T-helper 1 cell treated with Interleukin-12 subunit alpha and Interleukin-12 subunit beta and Interleukin-4 antibody, amounts not matched to agents 30 ng/mL and 1 ng/mL, for 36 hours (primary cell): ENCODE results near the gene CPNE2. TPM values are rescaled to one million over a fixed set of nuclear protein-coding genes. Genes with fewer than 3 reads are reported as not detected.
"Not testable (repeated sequence)": the region's sequence is repeated elsewhere in the genome, so short reads cannot be mapped to it uniquely, and the experiment has no call there.

Experiments
- intact Hi-C: fragments of 100-400 bp; cut with micrococcal nuclease; formaldehyde crosslinking; loops from one replicate; pipeline ENCODE4 v1.15.1; 2024
- total RNA-seq: library from RNA; stranded (reverse); gene quantifications from 2 replicates; pipeline ENCODE4 v1.2.3, GENCODE V29; 2022

CPNE2 gene
- 5.8 and 6.6 TPM in 2 replicates for total RNA-seq

- intact Hi-C loops: loop anchor here (1.0 to 2.0 kb wide), 2 partner anchors 49 to 76 kb away; no protein-coding TSS in a partner anchor
Observed at GRCh38 chr16:57091975-57092785, at the start of gene CPNE2. CPNE2 (plus strand) TSS chr16:57092583; CDS start chr16:57110743, 18,160 bp downstream.

GRCh38 chr16:57043248-57043647, 49.1 kb upstream of the CPNE2 start:
- intact Hi-C loops: loop anchor here (2.0 to 10.0 kb wide), 2 partner anchors 50 to 178 kb away; partner anchors contain the start of genes CPNE2 and SLC12A3

- intact Hi-C loops: loop anchor here (10.0 kb wide), 1 partner anchor 180 kb away; the partner anchor contains the start of gene SLC12A3
Observed at GRCh38 chr16:57044931-57045693, 47.3 kb upstream of the CPNE2 start.

- intact Hi-C loops: loop anchor here (10.0 kb wide), 1 partner anchor 181 kb away; the partner anchor contains the start of gene SLC12A3
Observed at GRCh38 chr16:57045694-57046381, 46.5 kb upstream of the CPNE2 start.

GRCh38 chr16:57048095-57048494, 44.3 kb upstream of the CPNE2 start:
- intact Hi-C loops: loop anchor here (10.0 kb wide), 1 partner anchor 183 kb away; the partner anchor contains the start of gene SLC12A3

- intact Hi-C loops: loop anchor here (10.0 kb wide), 1 partner anchor 185 kb away; the partner anchor contains the start of gene SLC12A3
Observed at GRCh38 chr16:57049678-57050077, 42.7 kb upstream of the CPNE2 start.

- intact Hi-C loops: no loop called here
Observed at GRCh38 chr16:57051696-57052228, 40.6 kb upstream of the CPNE2 start.

GRCh38 chr16:57053206-57053605, 39.2 kb upstream of the CPNE2 start:
- intact Hi-C loops: no loop called here

GRCh38 chr16:57054338-57054737, 38.0 kb upstream of the CPNE2 start:
- intact Hi-C loops: no loop called here

GRCh38 chr16:57054771-57055170, 37.6 kb upstream of the CPNE2 start:
- intact Hi-C loops: no loop called here

- intact Hi-C loops: no loop called here
Observed at GRCh38 chr16:57055671-57056070, 36.7 kb upstream of the CPNE2 start.

GRCh38 chr16:57058291-57058861, 34.0 kb upstream of the CPNE2 start:
- intact Hi-C loops: no loop called here

GRCh38 chr16:57060323-57061083, 31.9 kb upstream of the CPNE2 start:
- intact Hi-C loops: no loop called here

- intact Hi-C loops: no loop called here
Observed at GRCh38 chr16:57061084-57061905, 31.1 kb upstream of the CPNE2 start.

GRCh38 chr16:57062329-57062728, 30.1 kb upstream of the CPNE2 start:
- intact Hi-C loops: no loop called here

GRCh38 chr16:57063189-57063588, 29.2 kb upstream of the CPNE2 start:
- intact Hi-C loops: not testable (repeated sequence)

- intact Hi-C loops: no loop called here
Observed at GRCh38 chr16:57064995-57065394, 27.4 kb upstream of the CPNE2 start.

GRCh38 chr16:57066625-57067024, 25.8 kb upstream of the CPNE2 start:
- intact Hi-C loops: no loop called here

GRCh38 chr16:57067347-57067746, 25.0 kb upstream of the CPNE2 start:
- intact Hi-C loops: no loop called here
